ENCODE results near the gene CAMSAP3. TPM values are rescaled to one million over a fixed set of nuclear protein-coding genes. Genes with fewer than 3 reads are reported as not detected.

The CAMSAP3 gene
- total RNA-seq, 1 donor from 2014 or later: 1.1 TPM

GRCh38 chr19:7550987-7551761 lies 44.5 kb upstream of the CAMSAP3 start:
- no peaks in the 10 kb centered on the region for H3K9me3 Mint-ChIP-seq (ENCODE audit: unreplicated experiment)
- DNase-seq (ENCODE audit: extremely low spot score, unreplicated experiment): no peak
- TF ChIP-seq, protein P1, sequence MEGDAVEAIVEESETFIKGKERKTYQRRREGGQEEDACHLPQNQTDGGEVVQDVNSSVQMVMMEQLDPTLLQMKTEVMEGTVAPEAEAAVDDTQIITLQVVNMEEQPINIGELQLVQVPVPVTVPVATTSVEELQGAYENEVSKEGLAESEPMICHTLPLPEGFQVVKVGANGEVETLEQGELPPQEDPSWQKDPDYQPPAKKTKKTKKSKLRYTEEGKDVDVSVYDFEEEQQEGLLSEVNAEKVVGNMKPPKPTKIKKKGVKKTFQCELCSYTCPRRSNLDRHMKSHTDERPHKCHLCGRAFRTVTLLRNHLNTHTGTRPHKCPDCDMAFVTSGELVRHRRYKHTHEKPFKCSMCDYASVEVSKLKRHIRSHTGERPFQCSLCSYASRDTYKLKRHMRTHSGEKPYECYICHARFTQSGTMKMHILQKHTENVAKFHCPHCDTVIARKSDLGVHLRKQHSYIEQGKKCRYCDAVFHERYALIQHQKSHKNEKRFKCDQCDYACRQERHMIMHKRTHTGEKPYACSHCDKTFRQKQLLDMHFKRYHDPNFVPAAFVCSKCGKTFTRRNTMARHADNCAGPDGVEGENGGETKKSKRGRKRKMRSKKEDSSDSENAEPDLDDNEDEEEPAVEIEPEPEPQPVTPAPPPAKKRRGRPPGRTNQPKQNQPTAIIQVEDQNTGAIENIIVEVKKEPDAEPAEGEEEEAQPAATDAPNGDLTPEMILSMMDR (IDR thresholded peaks at IDR 0.05): no peak
- H3K27me3 Mint-ChIP-seq (ENCODE audit: unreplicated experiment): no peaks in the 10 kb centered on the region
- H3K4me3 Mint-ChIP-seq (ENCODE audit: unreplicated experiment): no peak overlapping the region
- H3K27ac Mint-ChIP-seq (ENCODE audit: unreplicated experiment): no peak overlapping the region
- H3K4me1 Mint-ChIP-seq (ENCODE audit: unreplicated experiment): no peaks in the 10 kb centered on the region
- H3K36me3 Mint-ChIP-seq (ENCODE audit: unreplicated experiment): peaks cover 17% of the 10 kb centered on the region

- H3K27ac Mint-ChIP-seq (ENCODE audit: unreplicated experiment): no peak overlapping the region
- DNase-seq (ENCODE audit: extremely low spot score, unreplicated experiment): no peak
- H3K36me3 Mint-ChIP-seq (ENCODE audit: unreplicated experiment): peaks cover 29% of the 10 kb centered on the region
- no peaks in the 10 kb centered on the region for H3K4me1 Mint-ChIP-seq (ENCODE audit: unreplicated experiment)
- TF ChIP-seq, protein P1 (IDR thresholded peaks at IDR 0.05): no peak
- H3K27me3 Mint-ChIP-seq (ENCODE audit: unreplicated experiment): no peaks in the 10 kb centered on the region
- no peaks in the 10 kb centered on the region for H3K9me3 Mint-ChIP-seq (ENCODE audit: unreplicated experiment)
- H3K4me3 Mint-ChIP-seq (ENCODE audit: unreplicated experiment): no peak overlapping the region
These were observed 42.9 kb upstream of the CAMSAP3 start for GRCh38 chr19:7552781-7553180.

- no peaks in the 10 kb centered on the region for H3K27me3 Mint-ChIP-seq (ENCODE audit: unreplicated experiment)
- peaks cover 37% of the 10 kb centered on the region for H3K36me3 Mint-ChIP-seq (ENCODE audit: unreplicated experiment)
- TF ChIP-seq, protein P1 (IDR thresholded peaks at IDR 0.05): no peak
- H3K27ac Mint-ChIP-seq (ENCODE audit: unreplicated experiment): no peak overlapping the region
- H3K4me1 Mint-ChIP-seq (ENCODE audit: unreplicated experiment): no peaks in the 10 kb centered on the region
- H3K9me3 Mint-ChIP-seq (ENCODE audit: unreplicated experiment): no peaks in the 10 kb centered on the region
- no peak for DNase-seq (ENCODE audit: extremely low spot score, unreplicated experiment)
- H3K4me3 Mint-ChIP-seq (ENCODE audit: unreplicated experiment): no peak overlapping the region
These were observed 41.1 kb upstream of the CAMSAP3 start for GRCh38 chr19:7554565-7554964.

DNA sequence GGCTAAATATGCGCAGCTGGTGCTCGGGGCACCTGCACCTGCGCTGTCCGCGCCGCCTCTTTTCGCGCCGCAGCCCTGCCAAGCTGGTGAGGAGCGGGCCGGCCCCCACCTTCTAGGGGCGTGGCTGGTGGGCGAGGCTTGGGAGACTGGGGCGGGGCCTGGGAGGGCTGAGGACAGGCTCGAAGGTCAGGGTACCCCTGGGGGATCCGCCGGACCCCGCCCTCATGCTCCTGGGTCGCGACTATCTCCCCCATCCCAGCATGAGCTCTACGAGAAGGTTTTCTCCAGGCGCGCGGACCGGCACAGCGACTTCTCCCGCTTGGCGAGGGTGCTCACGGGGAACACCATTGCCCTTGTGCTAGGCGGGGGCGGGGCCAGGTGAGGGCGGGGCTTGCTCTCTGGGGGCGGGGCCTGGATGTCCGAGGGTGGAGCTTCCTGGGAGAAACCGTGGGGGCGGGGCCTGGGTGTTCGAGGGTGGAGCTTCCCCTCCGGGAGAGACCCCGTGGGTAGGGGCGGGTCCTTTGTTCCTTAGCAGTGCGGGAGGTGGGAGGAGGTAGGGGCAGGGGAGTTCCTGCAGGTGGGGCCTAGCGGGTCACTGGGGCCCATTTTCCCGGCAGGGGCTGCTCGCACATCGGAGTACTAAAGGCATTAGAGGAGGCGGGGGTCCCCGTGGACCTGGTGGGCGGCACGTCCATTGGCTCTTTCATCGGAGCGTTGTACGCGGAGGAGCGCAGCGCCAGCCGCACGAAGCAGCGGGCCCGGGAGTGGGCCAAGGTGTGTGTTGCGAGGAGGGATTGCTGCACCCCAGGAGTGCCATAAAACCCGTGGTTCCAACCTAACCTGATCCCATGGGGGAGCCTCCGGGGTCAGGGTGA lies 40.4 kb upstream of the CAMSAP3 start:
- H3K36me3 Mint-ChIP-seq (ENCODE audit: unreplicated experiment): peaks cover 33% of the 10 kb centered on the region
- TF ChIP-seq, protein P1 (IDR thresholded peaks at IDR 0.05): no peak
- no peak for DNase-seq (ENCODE audit: extremely low spot score, unreplicated experiment)
- H3K4me1 Mint-ChIP-seq (ENCODE audit: unreplicated experiment): no peaks in the 10 kb centered on the region
- no peaks in the 10 kb centered on the region for H3K27me3 Mint-ChIP-seq (ENCODE audit: unreplicated experiment)
- no peak overlapping the region for H3K4me3 Mint-ChIP-seq (ENCODE audit: unreplicated experiment)
- no peaks in the 10 kb centered on the region for H3K9me3 Mint-ChIP-seq (ENCODE audit: unreplicated experiment)
- no peak overlapping the region for H3K27ac Mint-ChIP-seq (ENCODE audit: unreplicated experiment)

Data from osteocyte (in vitro differentiated cells).